ENCODE measurements around the gene MAST2.
"Not testable (repeated sequence)": the region's sequence is repeated elsewhere in the genome, so short reads cannot be mapped to it uniquely, and the experiment has no call there.

The MAST2 gene

GRCh38 chr1:45927231-45927915 is 124.0 kb downstream of the MAST2 start:
- H3K27ac ChIP-seq (ENCODE audit: low read depth, low read length); H3K4me3 ChIP-seq (ENCODE audit: low read depth in 1 of 2, low read length in 2 of 2); H3K36me3 ChIP-seq (ENCODE audit: control insufficient read depth in 1 of 2, insufficient read depth in 2 of 2, low read length in 2 of 2); H3K9ac ChIP-seq (ENCODE audit: low read depth in 1 of 2, low read length in 2 of 2); H3K27me3 ChIP-seq (ENCODE audit: control insufficient read depth in 1 of 2, insufficient read depth in 2 of 2, low read length in 2 of 2); H3K9me3 ChIP-seq (ENCODE audit: control insufficient read depth in 1 of 2, low read length in 2 of 2): not testable (repeated sequence)
- peaks cover 11 to 20% of the 10 kb centered on the region in 2 donors for H3K4me1 ChIP-seq (ENCODE audit: control insufficient read depth in 1 of 2, insufficient read depth in 2 of 2, low read length in 2 of 2)

- Histone ChIP-seq H3K27ac (ENCODE audit: low read depth, low read length) (no peak overlapping the region), H3K4me3 (ENCODE audit: low read depth in 1 of 2, low read length in 2 of 2) (no peak overlapping the region), H3K9ac (ENCODE audit: low read depth in 1 of 2, low read length in 2 of 2) (no peak overlapping the region), H3K9me3 (ENCODE audit: control insufficient read depth in 1 of 2, low read length in 2 of 2) (no peaks in the 10 kb centered on the region), H3K4me1 (ENCODE audit: control insufficient read depth in 1 of 2, insufficient read depth in 2 of 2, low read length in 2 of 2) (peaks cover 11 to 20% of the 10 kb centered on the region in 2 donors), H3K27me3 (ENCODE audit: control insufficient read depth in 1 of 2, insufficient read depth in 2 of 2, low read length in 2 of 2) (no peaks in the 10 kb centered on the region), H3K36me3 (ENCODE audit: control insufficient read depth in 1 of 2, insufficient read depth in 2 of 2, low read length in 2 of 2) (no peaks in the 10 kb centered on the region)
These were observed 125.2 kb downstream of the MAST2 start for GRCh38 chr1:45928486-45929205.

- no peak overlapping the region for H3K27ac ChIP-seq (ENCODE audit: low read depth, low read length)
These were observed 125.9 kb downstream of the MAST2 start for GRCh38 chr1:45929257-45929687.

GRCh38 chr1:45930258-45931150 is 127.1 kb downstream of the MAST2 start:
- H3K4me1 ChIP-seq (ENCODE audit: control insufficient read depth in 1 of 2, insufficient read depth in 2 of 2, low read length in 2 of 2) = peaks cover 9 to 11% of the 10 kb centered on the region in 2 donors
- H3K36me3 ChIP-seq (ENCODE audit: control insufficient read depth in 1 of 2, insufficient read depth in 2 of 2, low read length in 2 of 2) = no peaks in the 10 kb centered on the region
- no peak overlapping the region for H3K27ac ChIP-seq (ENCODE audit: low read depth, low read length)
- H3K4me3 ChIP-seq (ENCODE audit: low read depth in 1 of 2, low read length in 2 of 2) = no peak overlapping the region
- H3K27me3 ChIP-seq (ENCODE audit: control insufficient read depth in 1 of 2, insufficient read depth in 2 of 2, low read length in 2 of 2) = no peaks in the 10 kb centered on the region
- no peak overlapping the region for H3K9ac ChIP-seq (ENCODE audit: low read depth in 1 of 2, low read length in 2 of 2)
- no peaks in the 10 kb centered on the region for H3K9me3 ChIP-seq (ENCODE audit: control insufficient read depth in 1 of 2, low read length in 2 of 2)

More at GRCh38 chr1:45929257-45929687, 125.9 kb downstream of the MAST2 start:
- no peaks in the 10 kb centered on the region for H3K36me3 ChIP-seq (ENCODE audit: control insufficient read depth in 1 of 2, insufficient read depth in 2 of 2, low read length in 2 of 2)
- H3K9me3 ChIP-seq (ENCODE audit: control insufficient read depth in 1 of 2, low read length in 2 of 2) = no peaks in the 10 kb centered on the region
- H3K4me1 ChIP-seq (ENCODE audit: control insufficient read depth in 1 of 2, insufficient read depth in 2 of 2, low read length in 2 of 2) = peaks cover 11 to 20% of the 10 kb centered on the region in 2 donors
- H3K9ac ChIP-seq (ENCODE audit: low read depth in 1 of 2, low read length in 2 of 2) = no peak overlapping the region
- H3K27me3 ChIP-seq (ENCODE audit: control insufficient read depth in 1 of 2, insufficient read depth in 2 of 2, low read length in 2 of 2) = no peaks in the 10 kb centered on the region
- no peak overlapping the region for H3K4me3 ChIP-seq (ENCODE audit: low read depth in 1 of 2, low read length in 2 of 2)

GRCh38 chr1:45932205-45932604 is 128.8 kb downstream of the MAST2 start:
- H3K4me1 ChIP-seq (ENCODE audit: control insufficient read depth in 1 of 2, insufficient read depth in 2 of 2, low read length in 2 of 2); H3K9me3 ChIP-seq (ENCODE audit: control insufficient read depth in 1 of 2, low read length in 2 of 2); H3K9ac ChIP-seq (ENCODE audit: low read depth in 1 of 2, low read length in 2 of 2); H3K27me3 ChIP-seq (ENCODE audit: control insufficient read depth in 1 of 2, insufficient read depth in 2 of 2, low read length in 2 of 2); H3K27ac ChIP-seq (ENCODE audit: low read depth, low read length); H3K4me3 ChIP-seq (ENCODE audit: low read depth in 1 of 2, low read length in 2 of 2); H3K36me3 ChIP-seq (ENCODE audit: control insufficient read depth in 1 of 2, insufficient read depth in 2 of 2, low read length in 2 of 2): not testable (repeated sequence)

- no peaks in the 10 kb centered on the region for H3K36me3 ChIP-seq (ENCODE audit: control insufficient read depth in 1 of 2, insufficient read depth in 2 of 2, low read length in 2 of 2)
- no peak overlapping the region for H3K27ac ChIP-seq (ENCODE audit: low read depth, low read length)
- H3K27me3 ChIP-seq (ENCODE audit: control insufficient read depth in 1 of 2, insufficient read depth in 2 of 2, low read length in 2 of 2) = no peaks in the 10 kb centered on the region
- no peaks in the 10 kb centered on the region for H3K4me1 ChIP-seq (ENCODE audit: control insufficient read depth in 1 of 2, insufficient read depth in 2 of 2, low read length in 2 of 2)
- H3K9ac ChIP-seq (ENCODE audit: low read depth in 1 of 2, low read length in 2 of 2) = no peak overlapping the region
- H3K4me3 ChIP-seq (ENCODE audit: low read depth in 1 of 2, low read length in 2 of 2) = no peak overlapping the region
- no peaks in the 10 kb centered on the region for H3K9me3 ChIP-seq (ENCODE audit: control insufficient read depth in 1 of 2, low read length in 2 of 2)
These were observed 131.5 kb downstream of the MAST2 start for GRCh38 chr1:45934947-45935346.

GRCh38 chr1:45938029-45938428 is 134.6 kb downstream of the MAST2 start:
- Histone ChIP-seq H3K36me3 (ENCODE audit: control insufficient read depth in 1 of 2, insufficient read depth in 2 of 2, low read length in 2 of 2) (no peaks in the 10 kb centered on the region), H3K9ac (ENCODE audit: low read depth in 1 of 2, low read length in 2 of 2) (no peak overlapping the region), H3K4me3 (ENCODE audit: low read depth in 1 of 2, low read length in 2 of 2) (no peak overlapping the region), H3K9me3 (ENCODE audit: control insufficient read depth in 1 of 2, low read length in 2 of 2) (no peaks in the 10 kb centered on the region), H3K4me1 (ENCODE audit: control insufficient read depth in 1 of 2, insufficient read depth in 2 of 2, low read length in 2 of 2) (no peaks in the 10 kb centered on the region), H3K27ac (ENCODE audit: low read depth, low read length) (no peak overlapping the region), H3K27me3 (ENCODE audit: control insufficient read depth in 1 of 2, insufficient read depth in 2 of 2, low read length in 2 of 2) (no peaks in the 10 kb centered on the region)

GRCh38 chr1:45942411-45942810 is 139.0 kb downstream of the MAST2 start:
- H3K4me1 ChIP-seq (ENCODE audit: control insufficient read depth in 1 of 2, insufficient read depth in 2 of 2, low read length in 2 of 2) = peaks cover 4 to 8% of the 10 kb centered on the region in 2 donors
- H3K27me3 ChIP-seq (ENCODE audit: control insufficient read depth in 1 of 2, insufficient read depth in 2 of 2, low read length in 2 of 2) = no peaks in the 10 kb centered on the region
- no peak overlapping the region for H3K27ac ChIP-seq (ENCODE audit: low read depth, low read length)
- no peaks in the 10 kb centered on the region for H3K9me3 ChIP-seq (ENCODE audit: control insufficient read depth in 1 of 2, low read length in 2 of 2)
- no peaks in the 10 kb centered on the region for H3K36me3 ChIP-seq (ENCODE audit: control insufficient read depth in 1 of 2, insufficient read depth in 2 of 2, low read length in 2 of 2)
- H3K9ac ChIP-seq (ENCODE audit: low read depth in 1 of 2, low read length in 2 of 2) = no peak overlapping the region
- H3K4me3 ChIP-seq (ENCODE audit: low read depth in 1 of 2, low read length in 2 of 2) = no peak overlapping the region

GRCh38 chr1:45943185-45943584 is 139.8 kb downstream of the MAST2 start:
- H3K9me3 ChIP-seq (ENCODE audit: control insufficient read depth in 1 of 2, low read length in 2 of 2) = no peaks in the 10 kb centered on the region
- H3K27ac ChIP-seq (ENCODE audit: low read depth, low read length) = no peak overlapping the region
- H3K9ac ChIP-seq (ENCODE audit: low read depth in 1 of 2, low read length in 2 of 2) = no peak overlapping the region
- no peaks in the 10 kb centered on the region for H3K27me3 ChIP-seq (ENCODE audit: control insufficient read depth in 1 of 2, insufficient read depth in 2 of 2, low read length in 2 of 2)
- peaks cover 4 to 8% of the 10 kb centered on the region in 2 donors for H3K4me1 ChIP-seq (ENCODE audit: control insufficient read depth in 1 of 2, insufficient read depth in 2 of 2, low read length in 2 of 2)
- no peak overlapping the region for H3K4me3 ChIP-seq (ENCODE audit: low read depth in 1 of 2, low read length in 2 of 2)
- H3K36me3 ChIP-seq (ENCODE audit: control insufficient read depth in 1 of 2, insufficient read depth in 2 of 2, low read length in 2 of 2) = no peaks in the 10 kb centered on the region

GRCh38 chr1:45945426-45945825 is 142.0 kb downstream of the MAST2 start:
- Histone ChIP-seq H3K9ac (ENCODE audit: low read depth in 1 of 2, low read length in 2 of 2) (no peak overlapping the region), H3K36me3 (ENCODE audit: control insufficient read depth in 1 of 2, insufficient read depth in 2 of 2, low read length in 2 of 2) (no peaks in the 10 kb centered on the region), H3K4me3 (ENCODE audit: low read depth in 1 of 2, low read length in 2 of 2) (no peak overlapping the region), H3K4me1 (ENCODE audit: control insufficient read depth in 1 of 2, insufficient read depth in 2 of 2, low read length in 2 of 2) (peaks cover 4 to 8% of the 10 kb centered on the region in 2 donors), H3K9me3 (ENCODE audit: control insufficient read depth in 1 of 2, low read length in 2 of 2) (no peaks in the 10 kb centered on the region), H3K27ac (ENCODE audit: low read depth, low read length) (no peak overlapping the region), H3K27me3 (ENCODE audit: control insufficient read depth in 1 of 2, insufficient read depth in 2 of 2, low read length in 2 of 2) (no peaks in the 10 kb centered on the region)

All from duodenal mucosa (tissue), 2 donors.